Hepatocyte (in vitro differentiated cells): ENCODE results near the gene TK1. TPM values are rescaled to one million over a fixed set of nuclear protein-coding genes. Genes with fewer than 3 reads are reported as not detected.

Experiments used
- DNase-seq: peaks from one replicate; pipeline ENCODE4 v3.0.0-alpha.2; 2016; ENCODE audit warnings: low spot score
- H2AFZ ChIP-seq: fragments of 200-600 bp; sonication (generic); 2 replicates; pipeline ENCODE4 v1.6.0; 2016; ENCODE audit warnings: antibody characterized with exemption, mild to moderate bottlenecking
- H3K27ac ChIP-seq: fragments of 200-600 bp; sonication (generic); 2 replicates; pipeline ENCODE4 v1.5.1; 2016; ENCODE audit warnings: mild to moderate bottlenecking
- H3K27me3 ChIP-seq: fragments of 200-600 bp; sonication (generic); 2 replicates; pipeline ENCODE4 v1.6.1; 2016
- H3K36me3 ChIP-seq: fragments of 200-600 bp; sonication (generic); replicated peaks from 2 replicates; pipeline ENCODE4 v1.5.1; 2016; ENCODE audit warnings: low read depth; ENCODE audit not compliant: insufficient read depth
- H3K4me1 ChIP-seq: fragments of 200-600 bp; sonication (generic); 2 replicates; pipeline ENCODE4 v1.5.1; 2016; ENCODE audit warnings: mild to moderate bottlenecking, moderate library complexity; ENCODE audit not compliant: insufficient read depth
- H3K4me2 ChIP-seq: fragments of 200-600 bp; sonication (generic); 2 replicates; pipeline ENCODE4 v1.6.0; 2016
- H3K4me3 ChIP-seq: fragments of 200-600 bp; sonication (generic); 2 replicates; pipeline ENCODE4 v1.5.1; 2016; ENCODE audit warnings: mild to moderate bottlenecking
- H3K79me2 ChIP-seq: fragments of 200-600 bp; sonication (generic); 2 replicates; pipeline ENCODE4 v1.6.0; 2017; ENCODE audit warnings: mild to moderate bottlenecking
- H3K9me2 ChIP-seq: fragments of 200-600 bp; sonication (generic); replicated peaks from 2 replicates; pipeline ENCODE4 v1.6.0; 2017; ENCODE audit warnings: mild to moderate bottlenecking; ENCODE audit not compliant: insufficient read depth
- H3K9me3 ChIP-seq: fragments of 200-600 bp; sonication (generic); 2 replicates; pipeline ENCODE4 v1.5.1; 2016; ENCODE audit warnings: low read depth, mild to moderate bottlenecking
- H4K20me1 ChIP-seq: fragments of 200-600 bp; sonication (generic); 2 replicates; pipeline ENCODE4 v1.6.0; 2016; ENCODE audit warnings: mild to moderate bottlenecking; ENCODE audit not compliant: insufficient read depth, poor library complexity, severe bottlenecking
- EZH2 ChIP-seq: fragments of 200-600 bp; sonication (generic); IDR thresholded peaks from 2 replicates; pipeline ENCODE4 v1.6.1; 2016; ENCODE audit warnings: antibody characterized with exemption, mild to moderate bottlenecking, borderline replicate concordance
- EZH2phosphoT487 ChIP-seq: fragments of 200-600 bp; sonication (generic); IDR thresholded peaks from one replicate; pipeline ENCODE4 v1.6.1; 2018; ENCODE audit warnings: antibody characterized with exemption, mild to moderate bottlenecking, low read depth, moderate library complexity; ENCODE audit not compliant: unreplicated experiment, severe bottlenecking
- WGBS: methylation state at CpG from one replicate; pipeline ENCODE4 v1.1.6; 2016; ENCODE audit warnings: low lambda C conversion rate; ENCODE audit errors: missing lambda C conversion rate; 5-methylcytosine and 5-hydroxymethylcytosine counted together
- polyA plus RNA-seq: library from polyadenylated mRNA; unstranded; fragments of >200 nt; fragmentation: Nextera tagmentation; extraction: Ambion mirVana; gene quantifications from 2 replicates; pipeline ENCODE4 v1.2.1, GENCODE V29; 2016
- total RNA-seq: library from RNA; depleted of rRNA; stranded (reverse); fragments of >200 nt; gene quantifications from 2 replicates; pipeline ENCODE4 v1.2.3, GENCODE V29; 2014
- TF ChIP-seq, protein P1 (sequence below): fragments of 200-600 bp; sonication (generic); IDR thresholded peaks from 2 replicates; pipeline ENCODE4 v1.5.1; 2016; ENCODE audit warnings: antibody characterized with exemption, mild to moderate bottlenecking; ENCODE audit not compliant: poor library complexity

TK1 gene
- total and polyA plus RNA-seq, 2 experiments from 2014 or later: 8.3 to 29.9 TPM

DNA sequence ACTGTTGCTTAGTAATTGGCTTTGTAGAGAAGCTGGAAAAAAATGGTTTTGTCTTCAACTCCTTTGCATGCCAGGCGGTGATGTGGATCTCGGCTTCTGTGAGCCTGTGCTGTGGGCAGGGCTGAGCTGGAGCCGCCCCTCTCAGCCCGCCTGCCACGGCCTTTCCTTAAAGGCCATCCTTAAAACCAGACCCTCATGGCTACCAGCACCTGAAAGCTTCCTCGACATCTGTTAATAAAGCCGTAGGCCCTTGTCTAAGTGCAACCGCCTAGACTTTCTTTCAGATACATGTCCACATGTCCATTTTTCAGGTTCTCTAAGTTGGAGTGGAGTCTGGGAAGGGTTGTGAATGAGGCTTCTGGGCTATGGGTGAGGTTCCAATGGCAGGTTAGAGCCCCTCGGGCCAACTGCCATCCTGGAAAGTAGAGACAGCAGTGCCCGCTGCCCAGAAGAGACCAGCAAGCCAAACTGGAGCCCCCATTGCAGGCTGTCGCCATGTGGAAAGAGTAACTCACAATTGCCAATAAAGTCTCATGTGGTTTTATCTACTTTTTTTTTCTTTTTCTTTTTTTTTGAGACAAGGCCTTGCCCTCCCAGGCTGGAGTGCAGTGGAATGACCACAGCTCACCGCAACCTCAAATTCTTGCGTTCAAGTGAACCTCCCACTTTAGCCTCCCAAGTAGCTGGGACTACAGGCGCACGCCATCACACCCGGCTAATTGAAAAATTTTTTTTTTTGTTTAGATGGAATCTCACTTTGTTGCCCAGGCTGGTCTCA, 38.4 kb upstream of the TK1 start:
- Histone ChIP-seq H3K36me3 (no peaks in the 10 kb centered on the region), H3K4me3 (no peak overlapping the region), H3K79me2 (no peaks in the 10 kb centered on the region), H3K4me1 (no peaks in the 10 kb centered on the region), H2AFZ (no peak overlapping the region), H3K27ac (no peak overlapping the region), H4K20me1 (no peaks in the 10 kb centered on the region), H3K9me2 (no peaks in the 10 kb centered on the region), H3K4me2 (no peak overlapping the region), H3K9me3 (no peaks in the 10 kb centered on the region), H3K27me3 (peaks cover 7% of the 10 kb centered on the region)
- DNase-seq: no peak
- 93% methylated on average over 16 of the region's 16 CpGs for WGBS
- TF ChIP-seq EZH2phosphoT487: no peak
- TF ChIP-seq, protein P1, sequence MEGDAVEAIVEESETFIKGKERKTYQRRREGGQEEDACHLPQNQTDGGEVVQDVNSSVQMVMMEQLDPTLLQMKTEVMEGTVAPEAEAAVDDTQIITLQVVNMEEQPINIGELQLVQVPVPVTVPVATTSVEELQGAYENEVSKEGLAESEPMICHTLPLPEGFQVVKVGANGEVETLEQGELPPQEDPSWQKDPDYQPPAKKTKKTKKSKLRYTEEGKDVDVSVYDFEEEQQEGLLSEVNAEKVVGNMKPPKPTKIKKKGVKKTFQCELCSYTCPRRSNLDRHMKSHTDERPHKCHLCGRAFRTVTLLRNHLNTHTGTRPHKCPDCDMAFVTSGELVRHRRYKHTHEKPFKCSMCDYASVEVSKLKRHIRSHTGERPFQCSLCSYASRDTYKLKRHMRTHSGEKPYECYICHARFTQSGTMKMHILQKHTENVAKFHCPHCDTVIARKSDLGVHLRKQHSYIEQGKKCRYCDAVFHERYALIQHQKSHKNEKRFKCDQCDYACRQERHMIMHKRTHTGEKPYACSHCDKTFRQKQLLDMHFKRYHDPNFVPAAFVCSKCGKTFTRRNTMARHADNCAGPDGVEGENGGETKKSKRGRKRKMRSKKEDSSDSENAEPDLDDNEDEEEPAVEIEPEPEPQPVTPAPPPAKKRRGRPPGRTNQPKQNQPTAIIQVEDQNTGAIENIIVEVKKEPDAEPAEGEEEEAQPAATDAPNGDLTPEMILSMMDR: no peak
- TF ChIP-seq EZH2: no peak

DNA sequence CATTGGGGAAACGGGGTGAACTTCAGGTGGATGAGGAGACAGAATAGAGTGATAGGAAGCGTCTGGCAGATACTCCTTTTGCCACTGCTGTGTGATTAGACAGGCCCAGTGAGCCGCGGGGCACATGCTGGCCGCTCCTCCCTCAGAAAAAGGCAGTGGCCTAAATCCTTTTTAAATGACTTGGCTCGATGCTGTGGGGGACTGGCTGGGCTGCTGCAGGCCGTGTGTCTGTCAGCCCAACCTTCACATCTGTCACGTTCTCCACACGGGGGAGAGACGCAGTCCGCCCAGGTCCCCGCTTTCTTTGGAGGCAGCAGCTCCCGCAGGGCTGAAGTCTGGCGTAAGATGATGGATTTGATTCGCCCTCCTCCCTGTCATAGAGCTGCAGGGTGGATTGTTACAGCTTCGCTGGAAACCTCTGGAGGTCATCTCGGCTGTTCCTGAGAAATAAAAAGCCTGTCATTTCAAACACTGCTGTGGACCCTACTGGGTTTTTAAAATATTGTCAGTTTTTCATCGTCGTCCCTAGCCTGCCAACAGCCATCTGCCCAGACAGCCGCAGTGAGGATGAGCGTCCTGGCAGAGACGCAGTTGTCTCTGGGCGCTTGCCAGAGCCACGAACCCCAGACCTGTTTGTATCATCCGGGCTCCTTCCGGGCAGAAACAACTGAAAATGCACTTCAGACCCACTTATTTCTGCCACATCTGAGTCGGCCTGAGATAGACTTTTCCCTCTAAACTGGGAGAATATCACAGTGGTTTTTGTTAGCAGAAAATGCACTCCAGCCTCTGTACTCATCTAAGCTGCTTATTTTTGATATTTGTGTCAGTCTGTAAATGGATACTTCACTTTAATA, 37.6 kb upstream of the TK1 start:
- Histone ChIP-seq H3K36me3 (no peaks in the 10 kb centered on the region), H3K27ac (no peak overlapping the region), H3K9me2 (no peaks in the 10 kb centered on the region), H3K79me2 (no peaks in the 10 kb centered on the region), H4K20me1 (no peaks in the 10 kb centered on the region), H2AFZ (no peak overlapping the region), H3K9me3 (no peaks in the 10 kb centered on the region), H3K4me1 (no peaks in the 10 kb centered on the region), H3K27me3 (peaks cover 4% of the 10 kb centered on the region), H3K4me2 (no peak overlapping the region), H3K4me3 (no peak overlapping the region)
- no peak for TF ChIP-seq EZH2
- no peak for TF ChIP-seq EZH2phosphoT487
- TF ChIP-seq, protein P1: no peak
- no peak for DNase-seq
- 92% methylated on average over 27 of the region's 27 CpGs for WGBS

DNA sequence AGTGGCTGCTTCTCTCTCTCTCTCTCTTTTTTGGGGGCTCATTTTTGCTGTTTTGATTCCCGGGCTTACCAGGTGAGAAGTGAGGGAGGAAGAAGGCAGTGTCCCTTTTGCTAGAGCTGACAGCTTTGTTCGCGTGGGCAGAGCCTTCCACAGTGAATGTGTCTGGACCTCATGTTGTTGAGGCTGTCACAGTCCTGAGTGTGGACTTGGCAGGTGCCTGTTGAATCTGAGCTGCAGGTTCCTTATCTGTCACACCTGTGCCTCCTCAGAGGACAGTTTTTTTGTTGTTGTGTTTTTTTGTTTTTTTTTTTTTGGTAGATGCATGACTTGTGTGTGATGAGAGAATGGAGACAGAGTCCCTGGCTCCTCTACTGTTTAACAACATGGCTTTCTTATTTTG, 36.9 kb upstream of the TK1 start:
- Histone ChIP-seq H3K4me3 (no peak overlapping the region), H3K79me2 (no peaks in the 10 kb centered on the region), H3K4me1 (no peaks in the 10 kb centered on the region), H3K27me3 (peaks cover 4% of the 10 kb centered on the region), H3K9me3 (no peaks in the 10 kb centered on the region), H3K4me2 (no peak overlapping the region), H3K9me2 (no peaks in the 10 kb centered on the region), H2AFZ (no peak overlapping the region), H4K20me1 (no peaks in the 10 kb centered on the region), H3K36me3 (no peaks in the 10 kb centered on the region), H3K27ac (no peak overlapping the region)
- no peak for DNase-seq
- WGBS: 99% methylated on average over 3 of the region's 3 CpGs
- TF ChIP-seq EZH2 (no peak), EZH2phosphoT487 (no peak)
- TF ChIP-seq, protein P1: no peak
